GM21717 (cell line): Measurements from ENCODE around the gene DENND2A.
"Not testable (repeated sequence)": the region's sequence is repeated elsewhere in the genome, so short reads cannot be mapped to it uniquely, and the experiment has no call there.

ENCODE experiments used
- ATAC-seq: cut with Tn5 transposase; IDR thresholded peaks from one replicate; pipeline ENCODE4 v1.9.1; 2021; ENCODE audit warnings: mild to moderate bottlenecking, moderate library complexity; ENCODE audit not compliant: unreplicated experiment

Gene DENND2A

GRCh38 chr7:140592964-140593671, 47.5 kb downstream of the DENND2A start:
- ATAC-seq = no peak

DNA sequence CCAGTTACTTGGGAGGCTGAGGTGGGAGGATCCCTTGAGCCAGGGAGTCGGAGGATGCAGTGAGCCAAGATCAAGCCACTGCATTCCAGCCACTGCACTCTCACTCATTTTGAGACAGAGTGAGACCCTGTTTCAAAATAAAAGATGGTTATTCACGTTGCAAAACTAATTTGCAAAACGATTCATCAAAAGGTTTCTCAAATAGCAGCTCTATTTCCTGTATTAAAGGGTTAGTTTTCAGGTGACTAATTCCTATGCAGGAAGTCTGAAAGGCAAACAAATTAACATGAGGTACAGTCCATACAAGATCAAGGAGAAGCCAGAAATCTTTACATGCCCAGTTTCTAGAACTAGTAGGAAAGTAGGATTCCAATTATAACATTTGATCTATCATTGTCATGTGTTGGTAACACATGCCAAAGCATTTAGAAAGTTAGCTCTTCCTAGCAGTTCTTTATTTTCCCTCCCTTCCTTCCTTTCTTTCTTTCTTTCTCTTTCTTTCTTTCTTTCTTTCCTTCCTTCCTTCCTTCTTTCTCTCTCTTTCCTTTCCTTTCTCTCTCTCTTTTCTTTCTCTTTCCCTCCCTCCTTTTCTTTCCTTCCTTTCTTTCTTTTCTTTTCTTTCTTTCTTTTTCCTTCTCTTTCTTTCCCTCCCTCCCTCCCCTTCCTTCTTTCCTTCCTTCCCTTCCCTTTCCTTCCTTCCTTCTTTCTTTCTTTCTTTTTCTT, 49.3 kb downstream of the DENND2A start:
- ATAC-seq = no peak

GRCh38 chr7:140587243-140587642, 53.4 kb downstream of the DENND2A start:
- ATAC-seq = no peak

DNA sequence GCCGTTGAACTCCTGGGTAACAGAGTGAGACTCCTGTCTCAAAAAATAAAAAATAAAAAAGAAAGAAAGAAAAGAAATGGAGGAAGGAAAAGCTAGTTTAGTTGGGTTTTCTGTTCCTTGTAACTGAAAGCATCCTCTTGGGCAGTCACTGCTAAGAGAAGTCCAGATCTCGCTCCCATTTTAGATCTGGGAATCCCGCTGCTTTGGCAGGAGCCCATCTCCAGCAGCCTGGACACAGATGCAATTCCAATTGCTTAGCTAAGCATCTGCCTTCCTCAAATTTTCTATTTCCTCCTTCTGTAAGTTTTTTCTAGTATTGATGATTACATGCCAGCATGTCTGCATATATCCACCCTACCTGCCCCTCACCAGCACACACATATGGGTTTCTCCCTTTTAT, 54.1 kb downstream of the DENND2A start:
- no peak for ATAC-seq

DNA sequence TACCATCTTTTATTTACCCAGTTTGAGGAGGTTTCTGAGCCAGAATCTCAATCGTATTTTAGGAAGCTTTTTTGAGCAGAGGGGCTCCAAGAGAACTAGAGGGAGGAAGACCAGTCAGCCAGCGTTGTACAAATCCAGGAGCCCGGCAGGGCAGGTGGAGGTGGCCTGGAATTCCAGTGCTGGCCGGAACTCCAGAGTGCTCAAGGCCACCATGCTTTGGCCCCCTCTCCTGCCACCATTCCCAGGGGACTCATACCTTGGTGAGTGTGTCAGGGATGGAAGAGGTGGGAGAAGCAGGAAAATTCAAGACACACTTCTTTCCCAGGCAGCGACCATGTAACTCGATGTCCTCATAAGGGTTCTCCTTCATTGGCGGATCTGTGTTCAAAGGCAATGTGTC, 55.3 kb downstream of the DENND2A start:
- no peak for ATAC-seq

- no peak for ATAC-seq
Measured at GRCh38 chr7:140584195-140584851, 56.3 kb downstream of the DENND2A start.

DNA sequence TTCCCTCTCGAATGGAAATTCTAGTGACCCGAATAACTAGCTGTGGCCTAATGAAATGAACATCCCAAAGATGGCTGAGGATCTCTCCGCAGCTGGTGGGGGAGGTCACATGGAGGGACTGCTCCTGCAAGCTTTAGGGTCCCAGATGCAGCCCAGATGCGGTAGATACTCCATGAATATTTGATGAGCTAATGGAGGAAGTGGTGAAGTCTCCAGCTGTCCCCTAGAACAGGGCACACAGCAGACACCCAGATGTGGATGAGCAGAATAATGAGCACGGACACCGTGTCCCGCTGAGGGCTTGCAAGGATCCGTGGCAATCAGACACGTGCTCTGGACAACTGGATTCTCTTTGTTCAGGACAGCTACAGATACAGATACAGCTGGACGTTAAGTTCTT, 59.2 kb downstream of the DENND2A start:
- ATAC-seq = no peak

- ATAC-seq = no peak
Measured at GRCh38 chr7:140577651-140578050, 63.0 kb downstream of the DENND2A start.

GRCh38 chr7:140576589-140576988, 64.0 kb downstream of the DENND2A start:
- no peak for ATAC-seq

DNA sequence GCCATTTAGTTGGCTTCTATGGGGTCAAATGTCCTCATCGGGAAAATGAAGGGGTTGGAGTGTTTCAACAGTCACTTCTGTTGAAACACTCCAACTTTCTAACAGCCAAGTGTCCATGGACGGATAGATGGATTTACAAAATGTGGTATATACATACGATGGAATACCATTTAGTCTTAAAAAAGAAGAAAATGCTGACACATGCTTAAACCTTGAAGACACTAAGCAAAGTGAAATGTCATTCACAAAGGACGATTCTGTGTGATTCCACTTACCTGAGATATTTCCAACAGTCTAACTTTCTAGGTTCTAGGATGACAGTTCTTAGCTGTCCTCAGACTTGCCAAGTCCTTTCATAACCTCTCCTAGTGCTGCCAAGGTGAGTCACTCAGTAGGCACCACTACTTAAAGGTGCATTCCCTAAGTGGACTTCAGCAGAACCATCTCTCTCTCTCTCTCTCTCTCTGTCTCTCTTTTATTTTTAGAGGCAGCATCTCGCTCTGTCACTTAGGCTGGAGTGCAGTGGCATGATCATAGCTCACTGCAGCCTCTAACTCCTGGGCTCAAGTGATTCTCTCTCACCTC, 69.0 kb downstream of the DENND2A start:
- ATAC-seq = no peak

- ATAC-seq = no peak
Measured at GRCh38 chr7:140570120-140570519, 70.5 kb downstream of the DENND2A start.

DNA sequence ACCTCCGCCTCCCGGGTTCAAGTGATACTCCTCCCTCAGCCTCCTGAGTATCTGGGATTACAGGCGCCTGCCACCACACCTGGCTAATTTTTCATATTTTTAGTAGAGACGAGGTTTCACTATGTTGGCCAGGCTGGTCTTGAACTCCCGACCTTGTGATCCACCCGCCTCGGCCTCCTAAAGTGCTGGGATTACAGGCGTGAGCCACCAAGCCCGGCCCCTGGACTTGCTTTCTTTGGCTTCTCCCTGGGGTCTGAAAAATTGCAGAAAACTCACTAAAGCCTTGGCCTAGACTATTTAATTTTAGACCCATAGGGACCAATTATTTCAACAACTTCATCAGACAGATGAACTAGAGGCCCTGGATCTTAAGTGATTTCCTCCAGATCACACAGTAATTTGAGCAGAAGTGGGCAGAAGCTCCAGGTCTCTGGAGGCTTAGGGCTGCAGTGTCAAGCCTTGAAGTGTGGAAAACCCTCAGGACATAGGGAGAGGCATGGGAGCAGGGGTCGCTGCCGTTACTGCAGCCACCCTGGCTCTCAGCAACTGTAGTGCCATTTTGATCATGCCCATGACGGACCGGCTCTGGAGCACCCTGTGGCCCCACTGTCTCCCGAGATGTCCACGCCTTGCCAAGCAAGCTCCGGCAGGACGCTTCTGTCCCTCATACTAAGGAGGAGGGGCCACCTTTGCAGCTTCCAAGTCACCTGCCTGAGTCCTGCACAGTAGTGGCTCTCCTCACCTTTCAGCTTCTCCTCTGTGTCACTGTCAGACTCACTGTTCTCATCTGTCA, 72.4 kb downstream of the DENND2A start:
- ATAC-seq = no peak

- ATAC-seq = not testable (repeated sequence)
Measured at GRCh38 chr7:140566186-140566585, 74.4 kb downstream of the DENND2A start.

GRCh38 chr7:140565761-140566160, 74.9 kb downstream of the DENND2A start:
- ATAC-seq = not testable (repeated sequence)

DNA sequence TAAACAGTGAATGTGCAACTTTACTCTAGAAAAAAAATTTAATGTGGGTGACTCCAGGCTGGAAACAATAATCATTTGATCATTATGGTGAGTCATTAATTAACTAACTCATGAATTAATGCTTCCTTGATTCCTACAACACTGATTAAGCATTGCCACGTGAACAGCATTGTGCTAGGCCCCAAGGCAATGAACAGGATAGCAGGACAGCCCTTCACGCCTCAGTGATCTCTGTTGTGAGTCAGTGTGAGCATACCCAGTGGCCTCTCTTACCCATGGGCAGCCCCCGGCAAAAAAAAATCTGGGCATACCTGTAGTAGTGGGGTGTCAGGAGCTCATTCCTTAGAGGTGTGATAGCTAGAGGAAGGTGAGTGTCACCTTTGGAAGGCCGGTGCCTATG, 76.0 kb downstream of the DENND2A start:
- no peak for ATAC-seq

DNA sequence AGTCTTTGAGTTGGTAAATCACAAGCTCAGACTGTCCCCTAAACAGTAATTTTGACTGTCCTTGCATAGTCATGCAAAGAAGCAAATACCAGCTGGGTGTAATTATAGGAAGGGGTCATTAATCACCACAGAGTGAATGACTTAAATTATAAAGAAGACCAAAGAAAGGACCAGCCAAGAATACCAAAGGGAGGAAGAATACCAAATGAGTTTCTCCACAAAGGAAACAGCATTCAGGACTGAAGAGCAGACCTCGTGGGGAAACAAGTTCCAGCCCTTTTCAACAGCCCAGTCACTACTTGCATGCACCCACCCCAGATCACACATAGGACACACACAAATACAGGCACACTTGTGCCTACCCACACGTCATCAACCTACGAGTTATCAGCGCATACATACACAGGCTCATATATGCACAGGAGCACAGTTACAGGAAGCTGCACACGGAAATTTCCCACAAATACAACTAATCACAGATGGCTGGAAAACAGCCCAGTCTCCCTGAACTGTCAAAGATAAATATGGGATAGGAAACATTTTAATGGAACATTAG, 77.6 kb downstream of the DENND2A start:
- no peak for ATAC-seq

DNA sequence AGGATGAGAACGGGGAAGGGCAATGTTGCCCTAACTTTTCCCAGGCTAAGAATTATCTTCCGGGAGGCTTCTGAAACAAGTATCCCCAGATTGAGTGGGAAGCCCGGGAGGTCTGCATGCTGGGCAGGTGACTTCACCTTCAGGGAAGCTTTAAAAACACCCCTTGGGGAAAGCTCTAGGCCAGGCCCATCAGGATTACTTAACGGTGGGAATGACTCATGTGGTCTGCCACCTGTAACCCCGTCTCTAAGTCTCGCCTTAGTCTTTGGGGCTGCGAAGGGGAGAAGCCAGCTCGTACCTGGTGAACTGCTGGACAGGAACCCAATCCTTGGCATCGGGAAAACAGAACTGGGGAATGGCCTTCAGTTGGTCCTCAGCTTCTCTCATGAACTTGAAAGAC, 81.2 kb downstream of the DENND2A start:
- ATAC-seq = no peak

DNA sequence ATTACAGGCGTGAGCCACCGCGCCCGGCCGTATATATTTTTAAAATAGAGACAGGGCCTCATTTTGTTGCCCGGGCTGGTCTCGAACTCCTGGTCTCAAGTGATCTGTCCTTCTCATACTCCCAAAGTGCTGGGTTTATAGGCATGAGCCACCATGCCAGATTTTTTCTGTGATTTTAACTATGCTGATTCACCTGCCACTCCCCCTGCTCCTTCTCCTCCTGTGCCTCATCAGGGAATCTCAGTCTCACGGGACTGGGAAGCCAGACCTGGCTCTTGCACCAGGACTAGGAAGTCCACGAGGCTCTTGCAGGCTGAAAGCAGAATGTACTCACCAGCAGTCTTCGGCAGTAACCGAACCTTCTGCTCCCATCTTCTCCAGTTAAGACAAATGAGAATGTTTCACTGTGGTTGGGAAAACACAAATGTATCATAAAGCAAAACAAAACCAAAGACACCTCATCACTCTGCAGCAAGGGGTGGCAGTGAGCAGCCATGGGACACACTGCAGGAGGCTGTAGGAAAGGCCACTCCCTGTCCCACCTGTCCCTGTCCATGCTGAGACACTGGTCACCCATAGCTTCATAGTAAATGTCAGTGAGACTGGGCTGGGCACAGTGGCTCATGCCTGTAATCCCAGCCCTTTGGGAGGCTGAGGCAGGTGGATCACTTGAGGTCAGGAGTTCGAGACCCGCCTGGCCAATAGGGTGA, 82.6 kb downstream of the DENND2A start:
- no peak for ATAC-seq

GRCh38 chr7:140557069-140557468, 83.5 kb downstream of the DENND2A start:
- ATAC-seq = no peak

GRCh38 chr7:140553236-140553635, 87.4 kb downstream of the DENND2A start:
- ATAC-seq = not testable (repeated sequence)
